ENCODE measurements around the gene RNU5D-1.

DNA sequence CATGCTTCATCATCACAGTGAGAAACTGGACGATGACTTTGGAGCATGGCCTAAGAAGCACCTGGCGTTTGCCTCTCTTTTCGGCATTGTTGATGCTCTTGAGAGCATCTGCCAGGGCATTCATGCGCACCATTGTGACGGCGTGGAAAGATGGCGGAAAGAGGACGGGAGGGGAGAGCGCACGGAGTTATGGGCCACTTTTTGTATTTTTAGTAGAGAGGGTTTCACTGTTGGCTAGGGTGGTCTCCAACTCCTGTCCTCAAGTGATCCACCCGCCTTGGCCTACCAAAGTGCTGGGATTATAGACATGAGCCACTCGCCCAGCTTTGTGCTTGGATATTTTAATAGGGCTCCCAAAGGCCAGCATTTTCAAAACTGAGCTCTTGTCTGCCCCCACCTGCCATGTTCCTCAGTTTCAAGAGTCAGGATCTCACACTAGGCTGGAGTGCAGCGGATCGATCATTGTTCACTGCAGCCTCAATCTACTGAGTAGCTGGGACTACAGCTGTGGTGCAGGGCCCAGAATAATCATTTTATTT lies 49.7 kb upstream of the RNU5D-1 start:
- no peak for TF ChIP-seq POLR2AphosphoS5 (IDR thresholded peaks at IDR 0.05)
- TF ChIP-seq, protein P1, sequence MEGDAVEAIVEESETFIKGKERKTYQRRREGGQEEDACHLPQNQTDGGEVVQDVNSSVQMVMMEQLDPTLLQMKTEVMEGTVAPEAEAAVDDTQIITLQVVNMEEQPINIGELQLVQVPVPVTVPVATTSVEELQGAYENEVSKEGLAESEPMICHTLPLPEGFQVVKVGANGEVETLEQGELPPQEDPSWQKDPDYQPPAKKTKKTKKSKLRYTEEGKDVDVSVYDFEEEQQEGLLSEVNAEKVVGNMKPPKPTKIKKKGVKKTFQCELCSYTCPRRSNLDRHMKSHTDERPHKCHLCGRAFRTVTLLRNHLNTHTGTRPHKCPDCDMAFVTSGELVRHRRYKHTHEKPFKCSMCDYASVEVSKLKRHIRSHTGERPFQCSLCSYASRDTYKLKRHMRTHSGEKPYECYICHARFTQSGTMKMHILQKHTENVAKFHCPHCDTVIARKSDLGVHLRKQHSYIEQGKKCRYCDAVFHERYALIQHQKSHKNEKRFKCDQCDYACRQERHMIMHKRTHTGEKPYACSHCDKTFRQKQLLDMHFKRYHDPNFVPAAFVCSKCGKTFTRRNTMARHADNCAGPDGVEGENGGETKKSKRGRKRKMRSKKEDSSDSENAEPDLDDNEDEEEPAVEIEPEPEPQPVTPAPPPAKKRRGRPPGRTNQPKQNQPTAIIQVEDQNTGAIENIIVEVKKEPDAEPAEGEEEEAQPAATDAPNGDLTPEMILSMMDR (IDR thresholded peaks at IDR 0.05): no peak

Measured in stomach (tissue), 4 donors.